B cell (primary cell): ENCODE results near the gene ZMYM2.
"Not testable (repeated sequence)": the region's sequence is repeated elsewhere in the genome, so short reads cannot be mapped to it uniquely, and the experiment has no call there.

ENCODE experiments used
- CTCF ChIP-seq: fragments of 200-600 bp; IDR thresholded peaks from one replicate; pipeline ENCODE4 v1.8.0; 2022; ENCODE audit warnings: antibody characterized with exemption, mild to moderate bottlenecking
- EZH2 ChIP-seq: IDR thresholded peaks from 2 replicates; pipeline ENCODE4 v1.6.1; 2012; ENCODE audit warnings: borderline replicate concordance, low read depth, mild to moderate bottlenecking, moderate library complexity, low read length; ENCODE audit not compliant: insufficient read depth, poor library complexity, severe bottlenecking

GRCh38 chr13:19974498-19975009, 16.0 kb downstream of the ZMYM2 start:
- TF ChIP-seq CTCF, EZH2: not testable (repeated sequence)
